Ascending aorta (tissue), 2 donors: ENCODE data around the gene ARL15. TPM values are rescaled to one million over a fixed set of nuclear protein-coding genes. Genes with fewer than 3 reads are reported as not detected.

Source experiments
- DNase-seq, 2 donors: peaks; one replicate each; pipeline ENCODE4 v3.0.0-alpha.2; 2019; ENCODE audit warnings: low spot score in 2 of 2
- H3K27ac ChIP-seq, 2 donors: fragments of 200-600 bp; sonication (generic); one replicate each; pipeline ENCODE4 v1.5.1; 2016 to 2017; ENCODE audit warnings: mild to moderate bottlenecking in 1 of 2
- H3K27me3 ChIP-seq: fragments of 200-600 bp; sonication (generic); one replicate; pipeline ENCODE4 v1.5.1; 2017
- H3K36me3 ChIP-seq, 2 donors: fragments of 200-600 bp; sonication (generic); one replicate each; pipeline ENCODE4 v1.5.1; 2016
- H3K4me1 ChIP-seq, 2 donors: fragments of 200-600 bp; sonication (generic); one replicate each; pipeline ENCODE4 v1.5.1; 2016 to 2017; ENCODE audit warnings: mild to moderate bottlenecking in 1 of 2
- H3K4me3 ChIP-seq, 2 donors: fragments of 200-600 bp; sonication (generic); one replicate each; pipeline ENCODE4 v1.5.1; 2016 to 2017; ENCODE audit warnings: mild to moderate bottlenecking in 1 of 2
- H3K9me3 ChIP-seq, 2 donors: fragments of 200-600 bp; sonication (generic); one replicate each; pipeline ENCODE4 v1.5.1; 2016
- intact Hi-C: fragments of 100-400 bp; cut with DNase I; formaldehyde crosslinking; loops from one replicate; pipeline ENCODE4 v1.15.1; 2023
- total RNA-seq: library from RNA; depleted of rRNA; stranded (reverse); fragments of >200 nt; gene quantifications from one replicate; pipeline ENCODE4 v1.1.0, GENCODE V29; 2016
- TF ChIP-seq, protein P1 (sequence below), 3 experiments: fragments of 200-600 bp in 2 of 3; fragments of 450-650 bp in 1 of 3; sonication (generic) in 2 of 3; IDR thresholded peaks; one replicate each; pipeline ENCODE4 v1.5.1; 2016 to 2019; ENCODE audit warnings: antibody characterized with exemption in 3 of 3, mild to moderate bottlenecking in 1 of 3, moderate library complexity in 1 of 3

Gene ARL15
- total RNA-seq, 1 donor from 2014 or later: 12.5 TPM

GRCh38 chr5:54305737-54306136 is 4.6 kb downstream of the ARL15 start:
- Histone ChIP-seq H3K9me3 (no peaks in the 10 kb centered on the region), H3K4me3 (no peak overlapping the region), H3K36me3 (no peaks in the 10 kb centered on the region), H3K27ac (no peak overlapping the region), H3K4me1 (peaks cover 0 to 3% of the 10 kb centered on the region in 2 donors), H3K27me3 (no peaks in the 10 kb centered on the region)
- intact Hi-C loops: no loop called here
- DNase-seq: no peak
- TF ChIP-seq, protein P1, sequence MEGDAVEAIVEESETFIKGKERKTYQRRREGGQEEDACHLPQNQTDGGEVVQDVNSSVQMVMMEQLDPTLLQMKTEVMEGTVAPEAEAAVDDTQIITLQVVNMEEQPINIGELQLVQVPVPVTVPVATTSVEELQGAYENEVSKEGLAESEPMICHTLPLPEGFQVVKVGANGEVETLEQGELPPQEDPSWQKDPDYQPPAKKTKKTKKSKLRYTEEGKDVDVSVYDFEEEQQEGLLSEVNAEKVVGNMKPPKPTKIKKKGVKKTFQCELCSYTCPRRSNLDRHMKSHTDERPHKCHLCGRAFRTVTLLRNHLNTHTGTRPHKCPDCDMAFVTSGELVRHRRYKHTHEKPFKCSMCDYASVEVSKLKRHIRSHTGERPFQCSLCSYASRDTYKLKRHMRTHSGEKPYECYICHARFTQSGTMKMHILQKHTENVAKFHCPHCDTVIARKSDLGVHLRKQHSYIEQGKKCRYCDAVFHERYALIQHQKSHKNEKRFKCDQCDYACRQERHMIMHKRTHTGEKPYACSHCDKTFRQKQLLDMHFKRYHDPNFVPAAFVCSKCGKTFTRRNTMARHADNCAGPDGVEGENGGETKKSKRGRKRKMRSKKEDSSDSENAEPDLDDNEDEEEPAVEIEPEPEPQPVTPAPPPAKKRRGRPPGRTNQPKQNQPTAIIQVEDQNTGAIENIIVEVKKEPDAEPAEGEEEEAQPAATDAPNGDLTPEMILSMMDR (IDR thresholded peaks at IDR 0.05): no peak

DNA sequence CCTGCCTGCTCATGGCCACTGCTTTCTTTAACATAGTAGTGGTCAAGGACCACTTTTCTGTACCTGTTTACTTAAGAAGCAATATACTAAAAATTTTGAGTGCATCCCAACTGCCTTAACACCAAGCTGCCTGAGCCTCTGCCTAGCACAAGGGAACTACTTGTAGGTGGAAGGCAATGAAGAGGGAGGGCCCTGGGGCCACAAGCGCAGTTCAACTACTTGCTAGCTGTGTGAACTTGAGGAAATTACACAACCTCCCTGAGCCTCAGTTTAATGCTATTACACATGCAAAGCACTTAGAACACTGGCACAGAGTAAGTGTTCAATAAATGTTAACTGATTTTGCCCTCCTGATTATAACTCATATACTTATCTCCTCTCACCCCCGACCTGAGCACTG is 6.3 kb downstream of the ARL15 start:
- intact Hi-C loops: no loop called here
- no peak for DNase-seq
- TF ChIP-seq, protein P1 (IDR thresholded peaks at IDR 0.05): no peak
- Histone ChIP-seq H3K27ac (no peak overlapping the region), H3K36me3 (no peaks in the 10 kb centered on the region), H3K4me3 (no peak overlapping the region), H3K4me1 (peaks cover 0 to under 1% of the 10 kb centered on the region in 2 donors), H3K9me3 (no peaks in the 10 kb centered on the region), H3K27me3 (no peaks in the 10 kb centered on the region)

DNA sequence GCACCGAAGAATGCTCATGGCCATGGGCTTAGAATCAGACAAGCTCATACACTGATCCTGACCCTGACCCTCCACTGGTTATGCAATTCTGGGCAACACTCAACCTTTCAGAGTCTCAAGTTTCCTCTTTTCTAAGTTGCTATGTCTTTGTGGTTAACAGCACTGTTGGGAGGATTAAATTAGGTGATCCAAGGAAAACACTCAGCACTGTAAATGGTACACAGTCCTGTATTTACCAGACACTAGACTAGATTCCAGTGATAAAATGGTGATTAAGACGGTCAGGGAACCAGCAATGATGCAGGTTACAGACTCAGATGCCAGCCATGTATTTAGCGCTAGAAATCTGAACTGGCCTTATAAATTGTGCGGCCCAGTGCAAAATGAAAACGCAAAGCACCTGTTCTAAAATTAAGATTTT is 8.1 kb downstream of the ARL15 start:
- Histone ChIP-seq H3K4me3 (no peak overlapping the region), H3K4me1 (no peaks in the 10 kb centered on the region), H3K36me3 (no peaks in the 10 kb centered on the region), H3K27me3 (no peaks in the 10 kb centered on the region), H3K9me3 (no peaks in the 10 kb centered on the region), H3K27ac (no peak overlapping the region)
- no peak for DNase-seq
- TF ChIP-seq, protein P1 (IDR thresholded peaks at IDR 0.05): no peak
- intact Hi-C loops: no loop called here

- TF ChIP-seq, protein P1 (IDR thresholded peaks at IDR 0.05): no peak
- H3K9me3 ChIP-seq: no peaks in the 10 kb centered on the region
- H3K27ac ChIP-seq: no peak overlapping the region
- no peak for DNase-seq
- H3K27me3 ChIP-seq: no peaks in the 10 kb centered on the region
- no peak overlapping the region for H3K4me3 ChIP-seq
- intact Hi-C loops: no loop called here
- H3K36me3 ChIP-seq: no peaks in the 10 kb centered on the region
- no peaks in the 10 kb centered on the region for H3K4me1 ChIP-seq
Observed at GRCh38 chr5:54301849-54302248, 8.5 kb downstream of the ARL15 start.

GRCh38 chr5:54301220-54301619 is 9.2 kb downstream of the ARL15 start:
- H3K4me3 ChIP-seq: no peak overlapping the region
- TF ChIP-seq, protein P1 (IDR thresholded peaks at IDR 0.05): no peak
- no peaks in the 10 kb centered on the region for H3K9me3 ChIP-seq
- H3K36me3 ChIP-seq: no peaks in the 10 kb centered on the region
- no peak overlapping the region for H3K27ac ChIP-seq
- no peaks in the 10 kb centered on the region for H3K4me1 ChIP-seq
- DNase-seq: no peak
- intact Hi-C loops: no loop called here
- no peaks in the 10 kb centered on the region for H3K27me3 ChIP-seq

DNA sequence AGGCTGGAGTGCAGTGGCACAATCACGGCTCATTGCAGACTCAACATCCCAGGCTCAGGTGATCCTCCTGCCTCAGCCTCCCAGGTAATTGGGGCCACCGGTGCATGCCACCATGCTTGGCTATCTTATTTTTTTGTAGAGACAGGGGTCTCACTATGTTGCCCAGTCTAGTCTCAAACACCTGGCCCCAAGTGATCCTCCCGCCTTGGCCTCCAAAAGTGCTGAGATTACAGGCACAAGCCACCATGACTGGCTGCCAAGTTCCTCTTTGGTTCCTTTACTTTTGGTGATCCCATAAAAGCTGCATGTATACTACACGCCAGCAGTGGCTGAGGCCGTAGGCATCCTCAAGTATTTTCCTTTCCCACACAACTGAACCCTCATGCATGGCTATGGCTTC is 11.4 kb downstream of the ARL15 start:
- H3K4me3 ChIP-seq: no peak overlapping the region
- no peaks in the 10 kb centered on the region for H3K4me1 ChIP-seq
- H3K27me3 ChIP-seq: no peaks in the 10 kb centered on the region
- H3K36me3 ChIP-seq: no peaks in the 10 kb centered on the region
- no peaks in the 10 kb centered on the region for H3K9me3 ChIP-seq
- TF ChIP-seq, protein P1 (IDR thresholded peaks at IDR 0.05): no peak
- H3K27ac ChIP-seq: no peak overlapping the region
- DNase-seq: no peak
- intact Hi-C loops: no loop called here
